GM10266 (cell line): ENCODE measurements around the gene FAM25C.
"Not testable (repeated sequence)": the region's sequence is repeated elsewhere in the genome, so short reads cannot be mapped to it uniquely, and the experiment has no call there.

Source experiments
- DNase-seq: peaks from one replicate; pipeline ENCODE4 v3.0.0; 2012; ENCODE audit errors: extremely low spot score

Gene FAM25C

DNA sequence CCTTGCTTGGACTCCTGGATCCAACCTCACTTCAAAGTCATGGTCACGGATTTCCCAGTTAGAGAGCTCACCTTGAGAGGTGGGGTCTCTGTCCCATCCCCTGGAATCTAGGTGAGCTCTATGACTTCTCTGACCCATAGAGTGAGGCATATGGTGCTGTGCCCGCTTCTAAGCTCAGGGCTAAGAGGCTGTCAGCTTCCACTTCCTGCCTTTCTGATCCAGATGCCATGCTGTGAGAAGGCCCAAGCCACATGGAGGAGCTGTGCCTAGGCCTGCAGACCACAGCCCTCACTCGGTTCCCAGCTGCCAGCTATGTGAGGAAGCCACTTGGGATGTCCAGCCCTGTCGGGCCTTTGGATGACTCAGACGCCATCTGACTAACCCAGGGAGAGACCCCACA lies 39.9 kb downstream of the FAM25C start:
- DNase-seq: not testable (repeated sequence)

DNA sequence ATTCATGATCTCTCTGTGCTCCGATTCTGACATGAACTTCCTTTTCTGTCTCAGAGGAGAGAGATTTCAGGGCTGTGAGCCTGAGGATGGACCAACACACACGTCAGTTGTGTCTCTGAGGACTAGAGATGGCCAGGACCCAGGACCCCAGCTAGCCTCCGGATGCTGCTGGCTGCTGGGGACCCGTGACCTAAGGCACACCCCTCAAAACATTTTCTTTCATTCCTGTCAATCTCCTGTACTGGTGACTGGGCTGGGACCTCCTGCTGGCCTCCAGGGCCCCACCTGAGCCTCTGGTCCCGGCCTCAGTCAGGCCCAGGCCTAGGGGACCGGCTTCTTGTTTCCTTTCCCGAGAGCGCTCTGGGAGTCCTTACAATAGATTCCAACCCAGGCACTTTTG lies 42.4 kb downstream of the FAM25C start:
- not testable (repeated sequence) for DNase-seq

DNA sequence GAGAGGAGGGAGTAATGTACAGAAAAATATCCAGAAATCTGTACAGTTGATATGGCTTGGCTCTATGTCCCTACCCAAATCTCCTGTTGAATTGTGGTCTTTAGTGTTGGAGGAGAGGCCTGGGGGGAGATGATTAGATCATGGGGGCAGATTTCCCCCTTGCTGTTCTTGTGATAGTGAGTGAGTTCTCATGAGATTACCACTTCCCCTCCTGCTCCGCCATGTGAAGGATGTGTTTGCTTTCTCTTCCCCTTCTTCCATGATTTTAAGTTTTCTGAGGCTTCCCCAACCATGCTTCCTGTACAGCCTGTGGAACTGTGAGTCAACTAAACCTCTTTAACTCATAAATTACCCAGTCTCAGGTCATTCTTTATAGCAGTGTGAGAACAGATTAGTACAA lies 52.2 kb downstream of the FAM25C start:
- not testable (repeated sequence) for DNase-seq
